ENCODE data around the gene RASSF7.

Gene RASSF7

GRCh38 chr11:551596-551995 lies 9.2 kb upstream of the RASSF7 start:
- DNase-seq (ENCODE audit: low read depth in 3 of 3), result no peak

- DNase-seq (ENCODE audit: low read depth in 3 of 3), result no peak
These were observed 7.4 kb upstream of the RASSF7 start for GRCh38 chr11:553083-553987.

GRCh38 chr11:553988-554340 lies 6.8 kb upstream of the RASSF7 start:
- no peak for DNase-seq (ENCODE audit: low read depth in 3 of 3)

- DNase-seq (ENCODE audit: low read depth in 3 of 3), result peak in 2 of 3 donors; percentile 45 to 73
These were observed 6.1 kb upstream of the RASSF7 start for GRCh38 chr11:554428-555226.

- DNase-seq (ENCODE audit: low read depth in 3 of 3), result no peak
These were observed 5.5 kb upstream of the RASSF7 start for GRCh38 chr11:555227-555779.

- DNase-seq (ENCODE audit: low read depth in 3 of 3), result no peak
These were observed 4.7 kb upstream of the RASSF7 start for GRCh38 chr11:555780-556661.

GRCh38 chr11:556662-557256 lies 4.0 kb upstream of the RASSF7 start:
- DNase-seq (ENCODE audit: low read depth in 3 of 3), result no peak

- no peak for DNase-seq (ENCODE audit: low read depth in 3 of 3)
These were observed 3.2 kb upstream of the RASSF7 start for GRCh38 chr11:557328-558132.

GRCh38 chr11:558503-558902 lies 2.3 kb upstream of the RASSF7 start:
- DNase-seq (ENCODE audit: low read depth in 3 of 3), result no peak

GRCh38 chr11:559020-559620 lies 1.6 kb upstream of the RASSF7 start:
- DNase-seq (ENCODE audit: low read depth in 3 of 3), result no peak

GRCh38 chr11:559712-560304 lies 962 bp upstream of the RASSF7 start:
- no peak for DNase-seq (ENCODE audit: low read depth in 3 of 3)

- no peak for DNase-seq (ENCODE audit: low read depth in 3 of 3)
These were observed 606 bp downstream of the RASSF7 start for GRCh38 chr11:561148-562003.

- no peak for DNase-seq (ENCODE audit: low read depth in 3 of 3)
These were observed 1.4 kb downstream of the RASSF7 start for GRCh38 chr11:562046-562645.

- no peak for DNase-seq (ENCODE audit: low read depth in 3 of 3)
These were observed 2.5 kb downstream of the RASSF7 start for GRCh38 chr11:563066-563811.

- no peak for DNase-seq (ENCODE audit: low read depth in 3 of 3)
These were observed 3.2 kb downstream of the RASSF7 start for GRCh38 chr11:563812-564578.

GRCh38 chr11:565921-566509 lies 5.2 kb downstream of the RASSF7 start:
- no peak for DNase-seq (ENCODE audit: low read depth in 3 of 3)
